PC-9 (cell line): ENCODE results near the gene CNN2. TPM values are rescaled to one million over a fixed set of nuclear protein-coding genes. Genes with fewer than 3 reads are reported as not detected.
A peak's percentile ranks its signal among the peaks of the same experiment; 100 is the strongest.
"Not testable (repeated sequence)": the region's sequence is repeated elsewhere in the genome, so short reads cannot be mapped to it uniquely, and the experiment has no call there.

ENCODE experiments used
- BruUV-seq: library from RNA; stranded (reverse); fragments of 400-500 nt; replicated peaks from 2 replicates; lab custom pipeline; 2021; lab: Mats Ljungman, UMichigan
- CTCF ChIA-PET: fragments of 300-600 bp; sonication (Branson Sonifier 250); formaldehyde crosslinking; loops from one replicate; lab custom pipeline; 2022; ENCODE audit warnings: antibody characterized with exemption; lab: Charles Lee
- POLR2A ChIA-PET: fragments of 300-600 bp; sonication (Branson Sonifier 250); formaldehyde crosslinking; loops from one replicate; lab custom pipeline; 2022; ENCODE audit warnings: antibody characterized with exemption; ENCODE audit not compliant: unreplicated experiment; lab: Charles Lee
- DNase-seq, 2 experiments: peaks; one replicate each; pipeline versions ENCODE4 v3.0.0 to v3.0.0-alpha.2; 2015 to 2022; ENCODE audit warnings: mixed read lengths in 1 of 2
- H2AFZ ChIP-seq: fragments of 200-600 bp; sonication (generic); 2 replicates; pipeline ENCODE4 v1.8.1; 2017; ENCODE audit warnings: antibody characterized with exemption
- H3F3A ChIP-seq: fragments of 200-600 bp; sonication (generic); 2 replicates; pipeline ENCODE4 v1.8.1; 2017; ENCODE audit warnings: antibody characterized with exemption, mild to moderate bottlenecking, low read depth; ENCODE audit not compliant: insufficient read depth
- H3K27ac ChIP-seq: fragments of 200-600 bp; sonication (generic); 2 replicates; pipeline ENCODE4 v1.6.1; 2016; ENCODE audit warnings: mixed run types
- H3K27me3 ChIP-seq: fragments of 200-600 bp; sonication (generic); 2 replicates; pipeline ENCODE4 v1.6.1; 2016; ENCODE audit warnings: low read depth, mixed run types; ENCODE audit not compliant: insufficient read depth
- H3K36me3 ChIP-seq: fragments of 200-600 bp; sonication (generic); 2 replicates; pipeline ENCODE4 v1.6.1; 2016; ENCODE audit warnings: low read depth, mixed run types
- H3K4me1 ChIP-seq: fragments of 200-600 bp; sonication (generic); replicated peaks from 2 replicates; pipeline ENCODE4 v1.6.1; 2016; ENCODE audit warnings: mixed run types; ENCODE audit not compliant: insufficient read depth
- H3K4me2 ChIP-seq: fragments of 200-600 bp; sonication (generic); 2 replicates; pipeline ENCODE4 v1.6.1; 2017; ENCODE audit warnings: mixed run types
- H3K4me3 ChIP-seq: fragments of 200-600 bp; sonication (generic); 2 replicates; pipeline ENCODE4 v1.6.1; 2016; ENCODE audit warnings: mixed run types
- H3K79me2 ChIP-seq: fragments of 200-600 bp; sonication (generic); 2 replicates; pipeline ENCODE4 v1.6.1; 2017; ENCODE audit warnings: low read depth, mixed run types
- H3K9me2 ChIP-seq: fragments of 200-600 bp; sonication (generic); 2 replicates; pipeline ENCODE4 v1.8.1; 2017; ENCODE audit warnings: mild to moderate bottlenecking; ENCODE audit not compliant: insufficient read depth
- H3K9me3 ChIP-seq: fragments of 200-600 bp; sonication (generic); 2 replicates; pipeline ENCODE4 v1.8.1; 2016; ENCODE audit warnings: low read depth; ENCODE audit not compliant: insufficient read depth
- H4K20me1 ChIP-seq: fragments of 200-600 bp; sonication (generic); 2 replicates; pipeline ENCODE4 v1.8.1; 2017; ENCODE audit not compliant: insufficient read depth
- CTCF ChIP-seq: fragments of 200-600 bp; sonication (generic); conservative IDR thresholded peaks from 2 replicates; pipeline ENCODE4 v1.6.1; 2017; ENCODE audit warnings: mixed run types, antibody characterized with exemption, mild to moderate bottlenecking, moderate library complexity
- EZH2 ChIP-seq: fragments of 200-600 bp; sonication (generic); IDR thresholded peaks from 2 replicates; pipeline ENCODE4 v1.8.0; 2017; ENCODE audit warnings: antibody characterized with exemption, low read depth
- intact Hi-C: fragments of 100-400 bp; cut with micrococcal nuclease; formaldehyde crosslinking; loops from one replicate; pipeline ENCODE4 v1.10.0; 2022; ENCODE audit not compliant: unreplicated experiment
- total RNA-seq: library from RNA; stranded (reverse); gene quantifications from 2 replicates; pipeline ENCODE4 v1.2.3, GENCODE V29; 2021

The CNN2 gene
- total RNA-seq, 1 experiment from 2014 or later, result 206 TPM

GRCh38 chr19:1019980-1020867 lies 6.2 kb upstream of the CNN2 start:
- ChIA-PET POLR2A (no interaction called here), CTCF (interaction anchor here (0.5 kb wide), 1 partner anchor 18 kb away, joined by 3 read pairs; no protein-coding TSS in a partner anchor)
- no peak for TF ChIP-seq EZH2
- TF ChIP-seq CTCF, result no peak
- Histone ChIP-seq H4K20me1 (peaks cover 47% of the 10 kb centered on the region), H3K4me3 (peak overlapping the region; percentile 86), H3F3A (peaks cover 34% of the 10 kb centered on the region), H3K27ac (peak overlapping the region; percentile 77; the same call in 1 of the 2 replicates), H3K36me3 (no peaks in the 10 kb centered on the region), H3K4me1 (peaks cover 37% of the 10 kb centered on the region), H3K27me3 (no peaks in the 10 kb centered on the region), H3K4me2 (peak overlapping the region; percentile 95), H2AFZ (no peak overlapping the region; the same call in 1 of the 2 replicates), H3K9me2 (no peaks in the 10 kb centered on the region), H3K9me3 (no peaks in the 10 kb centered on the region), H3K79me2 (peaks cover 56% of the 10 kb centered on the region)
- intact Hi-C loops, result no loop called here
- DNase-seq, result no peak
- TSS peak; percentile 48 for BruUV-seq

GRCh38 chr19:1020868-1021425 lies 5.5 kb upstream of the CNN2 start, which contains the start of gene TMEM259:
TSS of gene TMEM259 (minus strand) at chr19:1021123. CDS start at chr19:1020996, 127 bp downstream.
- no peak for TF ChIP-seq CTCF
- peak; percentile 82 to 97 for DNase-seq
- peaks cover 49% of the 10 kb centered on the region for H3K79me2 ChIP-seq
- peak within 1 kb of the TSS; percentile 86 for H3K4me3 ChIP-seq
- peaks cover 37% of the 10 kb centered on the region for H3K4me1 ChIP-seq
- intact Hi-C loops, result loop anchor here (1.0 kb wide), 1 partner anchor 145 kb away; no protein-coding TSS in a partner anchor
- H3K36me3 ChIP-seq, result no peaks in the 10 kb centered on the region
- H3F3A ChIP-seq, result peaks cover 38% of the 10 kb centered on the region
- no peaks in the 10 kb centered on the region for H3K9me2 ChIP-seq
- H3K27me3 ChIP-seq, result no peaks in the 10 kb centered on the region
- H3K27ac ChIP-seq, result peak within 1 kb of the TSS; percentile 77
- H3K4me2 ChIP-seq, result peak within 1 kb of the TSS; percentile 95
- H4K20me1 ChIP-seq, result peaks cover 40% of the 10 kb centered on the region
- ChIA-PET POLR2A (interaction anchor here (0.7 kb wide), 1 partner anchor 9 kb away, joined by 6 read pairs; no protein-coding TSS in a partner anchor), CTCF (no interaction called here)
- no peak within 1 kb of the TSS; the same call in 1 of the 2 replicates for H2AFZ ChIP-seq
- BruUV-seq, result no TSS peak
- no peaks in the 10 kb centered on the region for H3K9me3 ChIP-seq

- Histone ChIP-seq H3F3A (peaks cover 40% of the 10 kb centered on the region), H3K79me2 (peaks cover 36% of the 10 kb centered on the region), H3K4me1 (peaks cover 19% of the 10 kb centered on the region), H4K20me1 (peaks cover 16% of the 10 kb centered on the region)
- H3K4me3 ChIP-seq, H3K9me2 ChIP-seq, DNase-seq, BruUV-seq, H3K27ac ChIP-seq, H3K4me2 ChIP-seq, intact Hi-C loops, H3K36me3 ChIP-seq, H2AFZ ChIP-seq, POLR2A ChIA-PET, H3K27me3 ChIP-seq, H3K9me3 ChIP-seq: not testable (repeated sequence)
- CTCF ChIA-PET, result interaction anchor here (0.7 kb wide), 1 partner anchor 230 kb away, joined by 4 read pairs; no protein-coding TSS in a partner anchor
Observed at GRCh38 chr19:1023883-1024188, 2.6 kb upstream of the CNN2 start.

GRCh38 chr19:1025080-1025479 lies 1.3 kb upstream of the CNN2 start:
- H3K9me2 ChIP-seq, BruUV-seq, H4K20me1 ChIP-seq, H3K36me3 ChIP-seq, H3K4me3 ChIP-seq, H3K27ac ChIP-seq, H3K4me1 ChIP-seq, H3K27me3 ChIP-seq, DNase-seq, H2AFZ ChIP-seq, POLR2A ChIA-PET, H3K9me3 ChIP-seq, H3K4me2 ChIP-seq, intact Hi-C loops: not testable (repeated sequence)
- CTCF ChIA-PET, result interaction anchor here (0.6 kb wide), 1 partner anchor 142 kb away, joined by 5 read pairs; no protein-coding TSS in a partner anchor
- Histone ChIP-seq H3F3A (peaks cover 40% of the 10 kb centered on the region), H3K79me2 (peaks cover 36% of the 10 kb centered on the region)
